NCI-H2227 (cell line): ENCODE results near the gene CHEK1.
"Not testable (repeated sequence)": the region's sequence is repeated elsewhere in the genome, so short reads cannot be mapped to it uniquely, and the experiment has no call there.

Experiments
- DNase-seq: peaks from one replicate; lab custom pipeline; 2025; ENCODE audit not compliant: unreplicated experiment; lab: John Stamatoyannopoulos, UW

CHEK1 gene

DNA sequence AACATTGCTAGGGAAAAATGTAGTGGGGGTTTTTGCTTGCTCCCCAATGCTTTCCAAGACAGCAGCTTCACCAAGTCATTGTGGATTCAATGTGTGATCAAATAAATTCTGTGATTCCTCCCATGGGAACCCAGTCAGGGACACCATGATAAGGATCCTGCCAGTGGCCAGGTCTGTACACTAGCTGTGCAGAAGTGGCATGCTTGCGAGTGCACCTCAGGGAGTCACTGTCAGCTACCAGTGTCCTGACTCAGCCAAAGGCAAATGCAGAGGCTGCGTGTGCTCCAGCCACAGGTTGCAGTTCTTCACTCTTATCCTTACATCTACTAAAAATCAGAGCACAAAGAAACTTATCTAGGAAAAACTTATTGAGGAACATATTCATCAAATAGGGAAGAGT is 65.0 kb downstream of the CHEK1 start:
- DNase-seq = no peak

- DNase-seq = no peak
Observed at GRCh38 chr11:125692887-125693286, 67.9 kb downstream of the CHEK1 start.

GRCh38 chr11:125694951-125695350 is 70.0 kb downstream of the CHEK1 start:
- DNase-seq = no peak

- DNase-seq = no peak
Observed at GRCh38 chr11:125701018-125701610, 76.2 kb downstream of the CHEK1 start.

DNA sequence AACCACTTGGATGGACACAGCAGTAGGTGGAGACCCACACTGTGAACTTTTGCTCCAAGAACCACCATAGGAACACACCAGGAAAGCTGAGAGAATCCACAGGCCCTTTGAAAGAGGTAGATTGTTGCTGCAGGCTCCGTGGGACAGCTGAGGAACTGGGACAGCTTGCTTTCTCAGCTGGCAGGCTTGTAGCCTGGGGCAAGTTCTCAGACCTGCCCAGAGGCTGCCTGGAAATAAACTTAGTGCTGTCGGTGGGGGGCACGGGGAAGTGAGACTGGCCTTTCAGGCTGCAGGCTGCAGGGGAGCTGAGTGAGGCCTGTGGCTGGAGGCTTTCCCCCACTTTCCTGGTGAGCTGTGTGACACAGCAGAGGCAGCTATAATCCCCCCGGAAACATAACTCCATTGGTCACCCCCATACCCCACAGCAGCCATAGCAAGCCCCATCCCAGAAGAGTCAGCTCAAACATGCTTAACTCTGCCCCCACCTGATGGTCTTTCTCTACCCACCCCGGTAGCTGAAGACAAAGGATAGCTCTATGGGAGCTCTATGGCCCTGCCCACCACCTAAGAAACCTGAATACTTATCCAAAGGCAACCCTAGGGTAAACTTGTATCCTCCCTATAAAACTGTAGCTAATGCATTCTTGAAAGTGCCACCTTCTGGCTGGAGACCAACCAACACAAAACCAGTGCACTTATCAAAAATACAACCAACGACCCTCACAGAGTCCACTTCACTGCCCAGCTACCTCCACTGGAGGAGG is 77.1 kb downstream of the CHEK1 start:
- no peak for DNase-seq

DNA sequence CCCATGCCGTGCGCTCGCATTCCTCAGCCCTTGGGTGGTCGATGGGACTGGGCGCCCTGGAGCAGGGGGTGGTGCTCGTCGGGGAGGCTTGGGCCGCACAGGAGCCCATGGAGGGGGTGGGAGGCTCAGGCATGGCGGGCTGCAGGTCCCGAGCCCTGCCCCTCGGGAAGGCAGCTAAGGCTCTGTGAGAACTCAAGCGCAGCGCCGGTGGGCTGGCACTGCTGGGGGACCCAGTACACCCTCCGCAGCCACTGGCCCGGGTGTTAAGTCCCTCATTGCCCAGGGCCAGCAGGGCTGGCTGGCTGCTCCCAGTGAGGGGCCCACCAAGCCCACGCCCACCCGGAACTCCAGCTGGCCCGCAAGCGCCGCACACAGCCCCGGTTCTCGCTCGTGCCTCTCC is 79.7 kb downstream of the CHEK1 start:
- not testable (repeated sequence) for DNase-seq

DNA sequence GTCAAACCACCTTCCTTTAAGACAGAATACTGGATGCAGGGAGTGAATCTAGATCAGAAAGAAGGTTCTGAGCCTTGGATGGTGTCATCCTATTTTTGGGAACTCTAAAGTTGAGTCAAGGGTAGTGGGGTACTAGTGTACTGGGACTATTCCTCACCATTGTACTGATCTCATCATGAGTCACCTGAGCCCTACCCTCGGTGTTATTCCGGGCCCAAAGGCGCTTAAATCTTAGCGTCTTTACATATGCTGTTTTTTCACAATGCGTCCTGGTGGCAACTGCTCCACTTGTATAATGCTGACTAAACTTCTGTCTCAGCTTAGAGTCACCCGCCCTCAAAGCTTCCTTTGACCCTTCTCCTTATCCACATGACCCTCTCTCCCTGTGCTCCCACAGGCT is 95.8 kb downstream of the CHEK1 start:
- DNase-seq = no peak

DNA sequence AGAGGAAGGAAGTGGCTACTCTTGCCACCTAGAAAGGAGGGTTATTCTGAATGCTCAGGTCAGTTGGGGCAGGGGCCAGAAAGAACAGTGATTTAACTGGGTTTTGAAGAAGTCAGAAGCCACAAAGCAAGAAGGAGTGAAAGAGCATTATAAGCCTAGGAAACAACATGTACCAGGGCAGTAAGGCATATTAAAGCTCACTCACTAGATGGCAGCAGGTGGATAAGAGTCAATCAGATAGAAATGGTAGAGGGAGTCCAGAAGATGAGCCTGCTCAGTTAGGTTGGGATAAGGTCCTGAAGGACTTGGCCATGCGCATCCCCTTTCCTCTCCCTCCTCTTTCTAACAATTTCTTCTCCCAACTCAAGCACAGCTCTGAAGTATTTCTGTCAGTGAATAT is 99.2 kb downstream of the CHEK1 start:
- no peak for DNase-seq
